ENCODE results near the gene S1PR3.

S1PR3 gene

DNA sequence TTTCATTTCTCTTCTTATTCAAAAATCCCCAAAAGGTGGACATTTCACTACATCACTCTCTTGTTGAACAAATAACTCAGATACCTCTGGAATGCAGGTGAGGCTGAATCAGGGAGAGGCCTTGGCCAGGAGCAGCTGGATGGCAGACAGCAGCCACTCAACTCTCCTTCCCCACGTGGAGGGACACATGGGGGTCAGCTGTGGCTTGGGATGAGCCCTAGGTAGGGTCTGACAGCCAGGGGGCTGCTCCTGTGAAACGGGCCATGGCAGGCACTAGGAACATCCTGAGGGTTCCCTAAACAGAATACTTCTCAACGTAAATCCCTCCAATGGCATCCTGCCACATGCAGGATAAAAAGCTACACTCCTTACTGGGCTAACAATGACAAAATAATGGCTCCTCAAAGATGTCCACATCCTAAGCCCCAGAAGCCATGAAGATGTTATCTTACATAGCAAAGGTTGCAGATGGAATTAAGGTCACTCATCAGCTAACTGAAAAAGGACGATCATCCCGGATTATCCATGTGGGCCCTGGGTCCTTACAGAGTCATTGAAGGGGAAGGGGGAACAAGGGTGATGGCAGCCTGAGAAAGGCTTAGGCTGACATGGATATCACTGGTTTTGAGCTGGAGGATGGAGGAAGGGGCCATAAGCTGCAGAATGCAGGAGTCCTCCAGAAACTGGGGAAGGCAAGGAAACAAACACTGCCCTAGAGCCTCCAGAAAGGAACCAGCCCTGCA lies 31.4 kb upstream of the S1PR3 start:
- no peak for DNase-seq (ENCODE audit: low spot score)
- TF ChIP-seq CTCF (IDR thresholded peaks at IDR 0.05; ENCODE audit: extremely low read depth, missing control alignments) = no peak

- DNase-seq (ENCODE audit: low spot score) = no peak
Measured at GRCh38 chr9:88960632-88961031, 30.6 kb upstream of the S1PR3 start.

GRCh38 chr9:88965473-88965872 lies 25.8 kb upstream of the S1PR3 start:
- no peak for TF ChIP-seq CTCF (IDR thresholded peaks at IDR 0.05; ENCODE audit: extremely low read depth, missing control alignments)

More at GRCh38 chr9:88960632-88961031, 30.6 kb upstream of the S1PR3 start:
- no peak for TF ChIP-seq CTCF (IDR thresholded peaks at IDR 0.05; ENCODE audit: extremely low read depth, missing control alignments)

DNA sequence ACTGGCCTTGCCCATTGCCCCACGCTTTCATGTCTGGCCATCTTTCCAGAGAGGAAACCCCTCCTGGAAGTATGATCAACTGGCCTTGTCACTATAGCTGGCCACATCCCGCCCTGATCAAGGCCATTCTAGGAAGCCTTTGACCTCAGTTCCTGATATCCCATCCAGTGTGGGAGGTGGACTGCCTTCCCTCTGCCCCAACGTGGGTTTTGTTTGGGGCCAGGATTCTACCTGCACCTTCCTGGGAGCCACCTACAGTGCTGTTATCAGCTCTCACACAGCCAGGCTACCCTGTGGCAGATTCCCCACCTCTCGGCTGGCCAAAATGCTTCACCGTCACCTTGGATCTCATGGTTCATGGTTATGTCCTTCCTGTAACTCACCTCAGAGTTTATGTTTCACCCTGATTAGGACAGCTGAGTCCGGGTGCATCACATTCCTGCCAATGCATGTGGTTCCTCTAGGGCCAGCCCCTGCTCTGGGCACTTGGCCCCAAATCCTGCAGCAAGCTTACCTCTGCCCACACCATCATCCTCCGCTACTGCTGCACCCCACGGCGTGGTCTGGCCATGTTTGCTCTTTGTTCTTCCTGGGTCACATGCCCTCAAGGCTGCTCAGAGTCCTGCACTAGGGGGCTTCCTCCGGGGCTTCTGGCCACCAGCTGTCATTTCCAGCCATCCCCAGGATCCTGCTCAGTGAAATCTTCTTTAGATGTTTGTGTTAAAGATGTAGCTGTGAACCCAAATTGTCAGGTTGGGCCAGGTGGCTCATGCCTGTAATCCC lies 24.2 kb upstream of the S1PR3 start:
- TF ChIP-seq CTCF (IDR thresholded peaks at IDR 0.05; ENCODE audit: extremely low read depth, missing control alignments) = no peak

More at GRCh38 chr9:88965473-88965872, 25.8 kb upstream of the S1PR3 start:
- no peak for DNase-seq (ENCODE audit: low spot score)

GRCh38 chr9:88968799-88969198 lies 22.5 kb upstream of the S1PR3 start:
- no peak for DNase-seq (ENCODE audit: low spot score)
- no peak for TF ChIP-seq CTCF (IDR thresholded peaks at IDR 0.05; ENCODE audit: extremely low read depth, missing control alignments)

More for the DNA sequence above, 24.2 kb upstream of the S1PR3 start:
- DNase-seq (ENCODE audit: low spot score) = no peak

GRCh38 chr9:88969646-88970373 lies 21.5 kb upstream of the S1PR3 start:
- no peak for DNase-seq (ENCODE audit: low spot score)
- no peak for TF ChIP-seq CTCF (IDR thresholded peaks at IDR 0.05; ENCODE audit: extremely low read depth, missing control alignments)
